GM18511 (cell line): ENCODE data around the gene E2F7.

Experiments used
- ATAC-seq: cut with Tn5 transposase; IDR thresholded peaks from one replicate; pipeline ENCODE4 v1.9.1; 2021; ENCODE audit warnings: mild to moderate bottlenecking, moderate library complexity; ENCODE audit not compliant: unreplicated experiment

Gene E2F7

GRCh38 chr12:77070382-77070781 is 5.0 kb upstream of the E2F7 start:
- peak; percentile 74 for ATAC-seq

GRCh38 chr12:77064896-77065360 is 441 bp downstream of the E2F7 start:
- ATAC-seq = peak; percentile 6

GRCh38 chr12:77062846-77063461 is 2.4 kb downstream of the E2F7 start:
- ATAC-seq = peak; percentile 41

DNA sequence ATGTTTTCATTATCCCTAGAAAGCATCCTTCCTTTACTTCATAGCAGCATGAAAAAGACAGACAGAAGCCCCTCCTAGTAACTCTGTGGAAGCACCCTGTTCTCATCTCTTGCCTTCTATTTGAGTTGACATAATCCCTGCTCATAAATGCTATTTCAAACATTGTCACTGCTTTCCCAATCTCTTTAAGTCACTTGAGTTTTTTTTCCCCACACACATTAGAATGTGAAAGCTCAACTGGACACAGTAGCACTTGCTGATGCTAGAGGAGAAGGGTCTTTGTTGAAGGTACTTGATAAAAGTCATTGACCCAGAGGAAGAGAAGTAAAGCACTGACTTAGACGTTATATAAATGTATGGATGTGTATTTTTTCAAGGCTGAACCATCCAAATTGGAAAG is 3.0 kb downstream of the E2F7 start:
- ATAC-seq = no peak

DNA sequence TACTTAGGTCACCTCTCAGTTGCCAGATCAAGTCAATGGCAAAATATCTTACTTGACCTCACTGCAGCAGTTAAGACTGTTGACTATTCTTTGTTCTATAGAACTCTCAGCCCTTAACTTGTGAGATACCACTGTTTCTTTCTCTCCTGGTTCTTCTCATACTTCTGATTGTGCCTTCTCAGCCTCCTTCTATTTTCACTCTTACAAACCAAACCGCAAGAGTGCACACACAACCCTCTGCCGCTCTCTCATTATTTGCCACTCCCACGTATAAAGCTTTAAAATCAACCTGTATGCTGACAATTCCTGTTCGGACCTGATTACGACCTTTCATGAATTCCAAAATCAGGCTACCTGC is 4.5 kb downstream of the E2F7 start:
- peak; percentile 43 for ATAC-seq

GRCh38 chr12:77060136-77060882 is 5.1 kb downstream of the E2F7 start:
- ATAC-seq = peak; percentile 75

GRCh38 chr12:77058740-77059139 is 6.6 kb downstream of the E2F7 start:
- ATAC-seq = no peak

- ATAC-seq = no peak
Observed at GRCh38 chr12:77054851-77055250, 10.5 kb downstream of the E2F7 start.

DNA sequence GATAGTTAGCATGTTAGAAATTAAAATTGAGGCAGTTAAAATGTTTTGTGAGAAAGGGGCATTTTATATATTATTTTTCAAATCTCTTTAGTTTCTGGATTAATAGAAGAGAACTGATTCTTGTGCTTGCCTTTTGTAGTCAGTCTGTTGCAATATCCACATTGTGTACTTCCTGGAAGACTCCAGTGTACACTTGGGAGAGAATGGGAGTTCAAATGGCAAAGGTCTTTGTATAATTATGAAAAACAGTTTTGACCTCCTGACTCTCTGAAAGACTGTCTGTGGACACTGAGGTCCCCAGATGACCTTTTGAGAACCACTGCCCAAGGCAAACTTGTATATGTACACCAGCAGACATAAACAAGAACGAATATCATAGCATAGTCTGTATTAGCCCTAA is 12.1 kb downstream of the E2F7 start:
- ATAC-seq = no peak

DNA sequence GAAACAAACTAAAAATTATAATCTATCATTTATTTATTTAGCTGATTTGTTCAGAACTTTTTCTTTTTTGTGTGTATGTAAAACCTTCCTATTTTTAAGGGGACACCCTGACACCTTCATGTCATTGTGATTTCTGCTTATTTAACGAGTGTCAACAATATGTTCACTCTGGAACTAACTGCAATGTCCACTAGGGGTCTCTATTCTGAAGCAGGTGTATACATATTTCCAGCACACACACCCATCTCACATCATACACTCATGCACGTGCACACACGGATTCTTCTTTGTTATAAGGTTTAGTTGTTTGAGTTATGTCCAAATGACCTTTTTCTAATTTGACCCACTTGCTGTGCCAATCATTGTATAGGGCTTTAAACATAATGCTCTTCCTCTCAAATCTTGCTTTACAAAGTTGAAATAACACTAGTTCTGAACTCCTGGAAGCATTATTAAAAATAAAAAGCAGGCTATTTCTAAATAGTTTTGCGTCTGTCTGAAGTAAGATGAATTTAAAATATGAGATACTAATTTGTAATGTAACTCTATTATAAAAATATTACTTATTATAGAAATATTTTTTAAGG is 15.5 kb downstream of the E2F7 start:
- ATAC-seq = peak; percentile 99

DNA sequence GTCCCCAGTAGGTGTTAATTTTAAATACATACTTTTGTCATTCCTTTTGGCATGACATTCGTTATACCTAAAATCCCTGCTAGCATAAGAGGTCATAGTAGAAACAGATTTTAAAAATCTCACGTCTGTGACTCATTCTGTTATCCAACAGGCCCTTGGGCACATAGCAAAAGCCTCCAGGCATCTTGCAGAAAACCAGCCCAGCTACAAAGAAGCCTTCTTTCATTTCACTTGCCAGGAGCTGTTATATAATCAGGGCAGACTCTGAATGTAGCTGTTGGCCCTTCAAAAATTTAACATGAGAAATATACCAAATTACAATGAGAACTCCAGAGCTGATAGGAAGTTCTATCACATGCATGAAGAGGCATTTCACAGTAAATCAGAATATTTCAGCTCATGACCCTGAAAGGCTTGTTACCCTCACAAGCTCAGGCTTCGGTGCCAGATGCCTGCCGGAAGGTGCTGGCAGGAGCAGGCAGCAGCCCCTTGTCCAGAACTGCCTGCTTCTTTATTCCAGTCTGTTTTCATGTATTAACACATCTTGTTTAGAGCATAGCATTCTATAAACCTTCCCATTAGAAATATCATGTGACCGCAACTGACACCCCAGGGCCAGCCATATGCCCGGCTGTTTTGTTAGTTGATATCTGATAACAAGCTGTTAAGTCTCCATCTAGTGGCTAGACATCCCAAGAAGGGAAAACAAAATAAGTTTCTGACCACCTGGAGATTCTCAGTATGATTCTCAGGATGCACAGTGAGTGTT is 17.8 kb downstream of the E2F7 start:
- ATAC-seq = no peak

DNA sequence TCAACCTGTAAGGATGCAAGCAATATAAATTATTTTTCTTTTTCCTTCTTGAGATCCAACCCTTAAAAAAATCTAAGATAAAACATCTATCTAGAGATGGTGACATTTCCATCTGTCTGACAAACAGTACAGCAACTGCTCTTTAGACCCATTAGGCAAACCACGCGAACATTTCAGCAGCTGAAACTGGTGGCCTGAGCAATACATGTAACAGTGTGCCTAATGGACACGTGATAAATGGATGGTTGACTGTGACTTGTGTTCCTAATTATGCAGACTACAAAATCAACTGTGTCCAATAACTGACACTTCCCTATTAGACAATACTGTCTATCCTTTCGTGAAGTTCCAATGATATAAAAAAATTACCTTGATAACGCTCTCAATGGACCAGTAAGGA is 18.9 kb downstream of the E2F7 start:
- ATAC-seq = no peak

GRCh38 chr12:77045183-77045582 is 20.2 kb downstream of the E2F7 start:
- no peak for ATAC-seq

DNA sequence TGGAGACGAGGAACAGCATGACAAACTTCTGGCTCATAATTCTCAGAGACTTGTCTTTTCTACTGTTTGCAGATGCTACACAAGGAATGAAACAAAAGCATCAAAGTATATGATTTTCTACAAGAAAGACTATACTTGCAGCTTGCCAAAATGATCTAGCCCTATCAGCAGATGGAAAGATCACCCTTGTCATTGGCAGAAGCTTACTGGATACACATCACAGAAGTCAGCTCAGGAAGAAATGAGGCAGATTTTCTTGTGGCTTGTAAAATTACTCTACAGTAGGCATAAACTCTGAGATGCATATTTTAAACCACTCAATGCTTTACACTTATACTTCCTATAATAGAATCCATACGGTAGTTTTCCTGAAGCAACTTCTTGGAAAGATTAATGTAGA is 20.6 kb downstream of the E2F7 start:
- ATAC-seq = no peak

DNA sequence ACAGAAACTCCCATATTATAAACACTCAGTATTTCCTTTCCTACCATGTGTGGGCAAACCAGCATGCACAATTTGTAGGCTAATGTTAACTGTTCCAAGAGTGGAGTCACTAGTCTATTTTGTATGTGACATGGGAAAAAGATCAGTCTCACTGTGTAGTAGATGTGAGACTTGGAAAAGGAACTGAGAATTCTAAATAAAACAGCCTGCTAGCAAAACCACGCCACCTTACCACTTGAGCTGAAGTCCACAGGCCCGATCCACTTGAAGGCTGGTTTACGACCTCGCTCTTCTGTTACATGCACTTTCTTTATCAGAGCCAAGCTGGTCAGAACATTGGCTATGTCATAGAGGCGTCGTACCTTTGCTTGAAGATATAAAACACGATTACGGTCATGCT is 22.5 kb downstream of the E2F7 start:
- ATAC-seq = peak; percentile 59

GRCh38 chr12:77040231-77040630 is 25.1 kb downstream of the E2F7 start:
- ATAC-seq = no peak

DNA sequence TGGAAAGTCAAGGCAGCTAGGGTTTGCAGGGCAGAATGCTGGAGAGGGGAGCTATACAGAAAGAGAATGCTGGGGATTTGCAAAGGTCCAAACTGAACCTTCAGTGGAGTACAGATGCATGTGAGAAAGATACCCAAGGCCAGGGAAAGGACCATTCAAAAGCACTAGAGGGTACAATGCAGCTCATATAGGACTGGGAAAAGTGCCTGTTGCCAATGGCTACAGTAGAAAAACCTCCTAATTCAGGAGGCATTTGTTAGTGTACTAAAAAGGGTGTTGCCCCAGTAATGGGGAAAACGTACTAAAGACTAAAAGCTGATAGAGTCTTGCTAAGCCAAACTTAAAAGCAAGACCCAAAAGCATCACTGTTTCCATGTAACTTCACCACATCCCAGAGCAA is 30.1 kb downstream of the E2F7 start:
- no peak for ATAC-seq

DNA sequence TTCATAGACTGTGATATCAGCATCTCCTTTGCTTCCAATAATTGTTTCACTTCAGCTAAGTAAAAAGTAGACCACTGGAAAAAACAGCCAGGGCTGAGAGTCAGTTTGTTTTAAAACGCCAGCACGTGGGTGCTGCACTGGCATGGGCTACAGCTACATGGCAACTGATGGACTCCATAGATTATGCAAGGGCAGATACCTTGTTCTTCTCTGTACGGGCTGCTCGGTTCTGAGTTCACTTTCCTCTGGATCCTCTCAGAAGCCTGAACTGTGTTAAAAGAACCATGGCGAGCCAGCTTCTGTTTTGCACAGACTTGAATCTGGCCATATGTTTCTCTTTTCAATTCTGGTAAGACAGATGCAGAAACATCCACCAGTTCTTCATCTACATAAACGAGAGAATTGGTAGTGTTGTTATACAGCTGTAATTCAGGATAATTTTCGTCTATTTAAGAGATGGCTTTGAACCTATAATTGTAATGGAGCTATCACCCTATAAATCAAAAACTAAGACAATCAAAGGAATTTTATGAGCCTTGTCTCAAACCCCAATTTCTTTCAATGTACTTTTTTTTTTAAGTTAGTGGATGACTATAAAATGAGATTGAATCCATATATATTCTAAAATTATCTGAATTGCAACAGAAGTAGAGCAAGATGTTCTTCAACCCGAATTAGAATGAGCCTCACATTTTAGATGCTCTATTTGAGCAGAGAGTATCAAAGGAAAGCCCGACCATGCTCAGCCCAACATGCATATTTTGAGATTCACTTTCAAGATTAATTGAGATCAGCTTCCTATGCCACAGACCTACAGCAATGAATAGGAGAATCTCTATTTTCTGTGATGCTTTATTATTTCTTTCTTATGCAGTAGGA is 31.5 kb downstream of the E2F7 start:
- ATAC-seq = no peak

DNA sequence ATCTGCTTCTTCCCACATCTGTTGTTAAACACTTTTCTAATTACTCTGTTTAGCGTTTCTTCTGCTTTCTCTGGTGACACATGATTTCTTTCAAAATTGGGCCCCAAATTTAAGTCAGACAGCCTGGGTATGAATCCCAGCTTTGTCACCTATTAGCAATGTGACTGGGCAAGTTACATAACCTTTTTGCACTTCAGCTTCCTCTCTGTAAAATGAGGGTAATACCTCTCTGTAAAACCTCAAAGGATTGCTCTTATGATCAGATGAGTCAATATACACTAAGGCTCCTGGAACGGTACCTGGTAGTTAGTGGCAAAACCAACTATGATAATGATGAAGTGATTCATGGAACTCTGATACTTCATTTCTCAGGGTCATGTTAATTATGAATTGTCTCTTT is 33.0 kb downstream of the E2F7 start:
- ATAC-seq = no peak

GRCh38 chr12:77031745-77032144 is 33.6 kb downstream of the E2F7 start:
- ATAC-seq = no peak
